HCT116 (cell line): ENCODE measurements around the gene CHST15. TPM values are rescaled to one million over a fixed set of nuclear protein-coding genes. Genes with fewer than 3 reads are reported as not detected.

Experiments
- ATAC-seq: fragments of 200-7000 bp; cut with Tn5 transposase; 2 replicates; pipeline ENCODE4 v1.9.1; 2020; ENCODE audit warnings: mild to moderate bottlenecking, moderate library complexity
- BruUV-seq: library from RNA; stranded (reverse); fragments of 400-500 nt; replicated peaks from 2 replicates; lab custom pipeline; 2021; lab: Mats Ljungman, UMichigan
- CTCF ChIA-PET: fragments of 300-600 bp; sonication (Branson Sonifier 250); formaldehyde crosslinking; loops from one replicate; lab custom pipeline; 2021; ENCODE audit warnings: antibody characterized with exemption; lab: Charles Lee
- POLR2A ChIA-PET: fragments of 300-600, 350-600 bp; sonication (Branson Sonifier 250); formaldehyde crosslinking; loops from one replicate; lab custom pipeline; 2021; ENCODE audit warnings: antibody characterized with exemption; lab: Charles Lee
- RAD21 ChIA-PET, 2 experiments: fragments of 300-600 bp; sonication (Branson Sonifier 250); formaldehyde crosslinking; loops; one replicate each; lab custom pipeline; 2023; ENCODE audit warnings: low total read pairs in 2 of 2; ENCODE audit not compliant: uncharacterized antibody in 2 of 2, unreplicated experiment in 2 of 2, low non-redundant PET in 1 of 2; lab: Charles Lee
- DNase-seq: peaks from one replicate; pipeline ENCODE4 v3.0.0-alpha.2; 2010; ENCODE audit warnings: low read depth, low spot score
- H2AFZ ChIP-seq: fragments of 200-600 bp; shearing (Covaris generic), sonication (generic); 2 replicates; pipeline ENCODE4 v1.6.1; 2017; ENCODE audit warnings: low read depth, mixed run types, mixed read lengths, antibody characterized with exemption, low read length; ENCODE audit not compliant: poor library complexity, severe bottlenecking
- H3K27ac ChIP-seq: 2 replicates; pipeline ENCODE4 v1.5.1; 2012; ENCODE audit warnings: low read depth, low read length
- H3K27me3 ChIP-seq: fragments of 200-600 bp; sonication (generic); 2 replicates; pipeline ENCODE4 v1.6.1; 2016; ENCODE audit warnings: mixed run types, low read length, mixed read lengths; ENCODE audit not compliant: insufficient read depth
- H3K36me3 ChIP-seq, 2 experiments: fragments of 200-500 bp in 1 of 2; fragments of 200-600 bp in 1 of 2; sonication (Bioruptor generic) in 1 of 2; sonication (generic) in 1 of 2; 2 replicates each; pipeline versions ENCODE4 v1.5.1 to v1.6.1; 2014 to 2016; ENCODE audit warnings: low read length in 2 of 2, inconsistent platforms in 1 of 2, mixed read lengths in 1 of 2, mixed run types in 1 of 2; ENCODE audit not compliant: insufficient read depth in 2 of 2, control insufficient read depth in 1 of 2
- H3K4me1 ChIP-seq, 2 experiments: fragments of 200-600 bp in 1 of 2; sonication (generic) in 1 of 2; 2 replicates each; pipeline versions ENCODE4 v1.5.1 to v1.6.1; 2012 to 2017; ENCODE audit warnings: low read length in 2 of 2, inconsistent platforms in 1 of 2, mild to moderate bottlenecking in 1 of 2, mixed read lengths in 1 of 2, mixed run types in 1 of 2, moderate library complexity in 1 of 2; ENCODE audit not compliant: insufficient read depth in 2 of 2, control insufficient read depth in 1 of 2
- H3K4me2 ChIP-seq: fragments of 200-600 bp; sonication (generic); 2 replicates; pipeline ENCODE4 v1.6.1; 2017; ENCODE audit warnings: mixed run types, low read length, mixed read lengths
- H3K4me3 ChIP-seq, 2 experiments: fragments of 200-600 bp in 1 of 2; sonication (generic) in 1 of 2; replicated peaks in 1 of 2; 2 replicates each; pipeline ENCODE4 v1.5.1; 2011 to 2016; ENCODE audit warnings: low read length in 2 of 2, control low read depth in 1 of 2, low read depth in 1 of 2, mild to moderate bottlenecking in 1 of 2, mixed read lengths in 1 of 2, mixed run types in 1 of 2
- H3K79me2 ChIP-seq: fragments of 200-600 bp; sonication (generic); 2 replicates; pipeline ENCODE4 v1.6.1; 2017; ENCODE audit warnings: mild to moderate bottlenecking, mixed run types, low read length, moderate library complexity, mixed read lengths; ENCODE audit not compliant: insufficient read depth
- H3K9ac ChIP-seq: fragments of 200-600 bp; sonication (generic); 2 replicates; pipeline ENCODE4 v1.6.1; 2016; ENCODE audit warnings: low read length, mixed read lengths
- H3K9me2 ChIP-seq: fragments of 200-600 bp; sonication (generic), shearing (Covaris generic); 2 replicates; pipeline ENCODE4 v1.6.1; 2017; ENCODE audit warnings: mixed run types, mild to moderate bottlenecking, moderate library complexity; ENCODE audit not compliant: insufficient read depth
- H3K9me3 ChIP-seq, 2 experiments: fragments of 200-500 bp in 1 of 2; fragments of 200-600 bp in 1 of 2; sonication (Bioruptor generic) in 1 of 2; sonication (generic) in 1 of 2; 2 replicates each; pipeline ENCODE4 v1.6.1; 2014 to 2017; ENCODE audit warnings: low read length in 2 of 2, mixed read lengths in 2 of 2, inconsistent platforms in 1 of 2, low read depth in 1 of 2, mild to moderate bottlenecking in 1 of 2, mixed run types in 1 of 2, moderate library complexity in 1 of 2; ENCODE audit not compliant: control insufficient read depth in 1 of 2, insufficient read depth in 1 of 2
- H4K20me1 ChIP-seq: fragments of 200-600 bp; sonication (generic), shearing (Covaris generic); 2 replicates; pipeline ENCODE4 v1.6.1; 2017; ENCODE audit warnings: mixed run types, mild to moderate bottlenecking, moderate library complexity; ENCODE audit not compliant: insufficient read depth
- CBX3 ChIP-seq: IDR thresholded peaks from 2 replicates; pipeline ENCODE4 v1.6.1; 2012; ENCODE audit warnings: low read depth
- CTCF ChIP-seq, 3 experiments: fragments of 200-600 bp in 1 of 3; sonication (generic) in 1 of 3; IDR thresholded peaks in 2 of 3; conservative IDR thresholded peaks in 1 of 3; 2 replicates each; pipeline ENCODE4 v1.5.1; 2012 to 2017; ENCODE audit warnings: low read depth in 2 of 3, low read length in 2 of 3, antibody characterized with exemption in 1 of 3, borderline replicate concordance in 1 of 3, control low read depth in 1 of 3, mild to moderate bottlenecking in 1 of 3, mixed read lengths in 1 of 3, mixed run types in 1 of 3, moderate library complexity in 1 of 3; ENCODE audit not compliant: insufficient read depth in 1 of 3
- EGR1 ChIP-seq: IDR thresholded peaks from 2 replicates; pipeline ENCODE4 v1.6.1; 2012; ENCODE audit warnings: low read depth
- ELF1 ChIP-seq: IDR thresholded peaks from 2 replicates; pipeline ENCODE4 v1.6.1; 2012; ENCODE audit warnings: low read depth, borderline replicate concordance
- EZH2 ChIP-seq: fragments of 200-600 bp; sonication (generic); IDR thresholded peaks from 2 replicates; pipeline ENCODE4 v1.6.1; 2017; ENCODE audit warnings: antibody characterized with exemption, mixed run types
- EZH2phosphoT487 ChIP-seq: fragments of 200-600 bp; IDR thresholded peaks from 2 replicates; pipeline ENCODE4 v1.6.1; 2018; ENCODE audit warnings: antibody characterized with exemption, borderline replicate concordance
- POLR2A ChIP-seq: IDR thresholded peaks from 2 replicates; pipeline ENCODE4 v1.7.0; 2011; ENCODE audit warnings: borderline replicate concordance; ENCODE audit not compliant: insufficient read depth, insufficient read length; ENCODE audit errors: extremely low read depth
- POLR2AphosphoS5 ChIP-seq: IDR thresholded peaks from 2 replicates; pipeline ENCODE4 v1.6.1; 2011; ENCODE audit warnings: mild to moderate bottlenecking, low read depth, low read length, moderate library complexity
- RAD21 ChIP-seq: IDR thresholded peaks from 2 replicates; pipeline ENCODE4 v1.6.1; 2012; ENCODE audit warnings: low read depth, mild to moderate bottlenecking
- intact Hi-C: fragments of 100-400 bp; cut with micrococcal nuclease; formaldehyde crosslinking; loops from 2 replicates; pipeline ENCODE4 v1.10.0; 2022
- total RNA-seq: library from RNA; stranded (reverse); gene quantifications from one replicate; pipeline ENCODE4 v1.2.1, GENCODE V29; 2021; ENCODE audit not compliant: unreplicated experiment
- TF ChIP-seq, protein P1 (sequence below): IDR thresholded peaks from 2 replicates; pipeline ENCODE4 v1.6.1; 2012

CHST15 gene
- total RNA-seq, 1 experiment from 2014 or later: 47.2 TPM

DNA sequence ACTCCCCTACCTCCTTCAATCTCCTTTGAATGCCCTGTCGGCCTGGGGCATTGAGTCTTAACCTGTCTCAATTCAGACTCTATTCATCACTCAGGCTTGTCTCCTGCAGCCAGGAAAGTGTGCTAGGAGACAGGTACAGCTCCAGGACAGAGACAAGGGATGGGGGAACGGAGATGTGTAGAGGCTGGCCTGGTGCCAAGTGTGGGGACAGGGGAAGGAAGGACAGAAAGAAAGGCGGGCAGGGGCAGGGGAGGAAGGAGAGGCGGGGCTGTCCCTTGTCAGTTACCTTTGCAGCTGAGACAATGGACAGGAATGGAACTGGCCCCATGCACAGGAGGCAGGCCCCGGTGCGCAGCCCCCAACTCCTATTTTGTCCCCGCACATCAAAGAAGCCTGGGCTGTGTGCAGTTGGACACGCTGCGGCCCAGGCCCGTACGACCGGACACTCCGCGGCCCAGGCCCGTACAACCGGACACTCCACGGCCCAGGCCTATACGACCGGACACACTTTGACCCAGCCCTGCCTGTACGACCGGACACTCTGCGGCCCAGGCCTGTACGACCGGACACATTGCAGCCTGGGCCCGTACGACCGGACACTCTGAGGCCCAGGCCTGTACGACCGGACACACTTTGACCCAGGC is 36.9 kb downstream of the CHST15 start:
- POLR2A ChIA-PET: no interaction called here

More for the DNA sequence above, 36.9 kb downstream of the CHST15 start:
- Histone ChIP-seq H3K4me1 (peaks cover 13 to 31% of the 10 kb centered on the region in 2 experiments; a peak in 3 of 4 replicates), H3K9ac (no peak overlapping the region), H3K9me2 (no peaks in the 10 kb centered on the region), H4K20me1 (no peaks in the 10 kb centered on the region), H3K4me2 (no peak overlapping the region), H3K36me3 (no peaks in the 10 kb centered on the region), H3K27ac (no peak overlapping the region), H3K79me2 (peaks cover 28% of the 10 kb centered on the region; the same call in 1 of the 2 replicates), H3K27me3 (no peaks in the 10 kb centered on the region), H2AFZ (no peak overlapping the region), H3K9me3 (no peaks in the 10 kb centered on the region), H3K4me3 (no peak overlapping the region)
- ATAC-seq (no peak), DNase-seq (no peak)
- intact Hi-C loops: no loop called here
- ChIA-PET RAD21 (no interaction called here), CTCF (no interaction called here)
- no TSS peak for BruUV-seq
- TF ChIP-seq POLR2A (no peak), CTCF (IDR thresholded peaks at IDR 0.05 in 2 of 3, conservative IDR thresholded peaks at IDR 0.05 in 1 of 3; ENCODE audit: borderline replicate concordance in 1 of 3, insufficient read depth in 1 of 3, low read depth in 2 of 3, low read length in 2 of 3) (no peak), ELF1 (no peak), EGR1 (no peak), EZH2 (no peak), CBX3 (no peak), EZH2phosphoT487 (no peak), POLR2AphosphoS5 (no peak), RAD21 (no peak)
- TF ChIP-seq, protein P1, sequence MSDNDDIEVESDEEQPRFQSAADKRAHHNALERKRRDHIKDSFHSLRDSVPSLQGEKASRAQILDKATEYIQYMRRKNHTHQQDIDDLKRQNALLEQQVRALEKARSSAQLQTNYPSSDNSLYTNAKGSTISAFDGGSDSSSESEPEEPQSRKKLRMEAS: no peak
